Measurements from ENCODE around the gene SNTG2. TPM values are rescaled to one million over a fixed set of nuclear protein-coding genes. Genes with fewer than 3 reads are reported as not detected.

SNTG2 gene
- 0.07 and 0.26 TPM in 2 replicates for total RNA-seq

GRCh38 chr2:950080-950966, at the start of gene SNTG2:
Gene SNTG2, plus strand, starts transcription at chr2:950849. Its CDS starts 148 bp downstream, at chr2:950997.

GRCh38 chr2:1413156-1413710, 462.6 kb downstream of the SNTG2 start, which contains the start of gene TPO:
Gene TPO, plus strand, starts transcription at chr2:1413463. Its CDS starts 946 bp downstream, at chr2:1414409.

Data from smooth muscle cell of the pulmonary artery (primary cell).